Right atrium auricular region (tissue), 2 donors: ENCODE measurements around the gene DIABLO. TPM values are rescaled to one million over a fixed set of nuclear protein-coding genes. Genes with fewer than 3 reads are reported as not detected.
A peak's percentile ranks its signal among the peaks of the same experiment; 100 is the strongest.

Experiments used
- DNase-seq: peaks from one replicate; pipeline ENCODE4 v3.0.0-alpha.2; 2019; ENCODE audit warnings: low spot score
- H3K27ac ChIP-seq, 2 donors: fragments of 200-600 bp; sonication (generic); 1 replicate in 1 of 2; 2 replicates in 1 of 2; pipeline ENCODE4 v1.5.1; 2016 to 2019
- H3K27me3 ChIP-seq, 2 donors: fragments of 200-600 bp; sonication (generic); one replicate each; pipeline versions ENCODE4 v1.5.1 to v1.6.0; 2017 to 2019
- H3K36me3 ChIP-seq: fragments of 200-600 bp; sonication (generic); one replicate; pipeline ENCODE4 v1.5.1; 2016
- H3K4me1 ChIP-seq, 2 donors: fragments of 200-600 bp; sonication (generic); one replicate each; pipeline versions ENCODE4 v1.5.1 to v1.6.0; 2017 to 2019
- H3K4me3 ChIP-seq, 2 donors: fragments of 200-600 bp; sonication (generic); 1 replicate in 1 of 2; 2 replicates in 1 of 2; pipeline ENCODE4 v1.5.1; 2017 to 2019; ENCODE audit warnings: mild to moderate bottlenecking in 1 of 2, moderate library complexity in 1 of 2
- H3K9me3 ChIP-seq, 2 donors: fragments of 200-600 bp; sonication (generic); one replicate each; pipeline ENCODE4 v1.5.1; 2019
- CTCF ChIP-seq, 2 donors: fragments of 200-600 bp; sonication (generic); IDR thresholded peaks; one replicate each; pipeline ENCODE4 v1.5.1; 2019; ENCODE audit warnings: antibody characterized with exemption in 2 of 2
- total RNA-seq, 2 donors: library from RNA; depleted of rRNA; stranded (reverse); fragments of >200 nt; gene quantifications; one replicate each; pipeline ENCODE4 v1.1.0, GENCODE V29; 2016

DIABLO gene
- total RNA-seq, 2 donors from 2014 or later: 36.9 to 55.0 TPM

- Histone ChIP-seq H3K4me1 (peaks cover 0 to 7% of the 10 kb centered on the region in 2 donors), H3K36me3 (no peaks in the 10 kb centered on the region), H3K9me3 (no peaks in the 10 kb centered on the region), H3K4me3 (no peak overlapping the region), H3K27me3 (no peaks in the 10 kb centered on the region), H3K27ac (no peak overlapping the region)
- no peak for DNase-seq
- no peak for TF ChIP-seq CTCF (IDR thresholded peaks at IDR 0.05)
Observed at GRCh38 chr12:122187466-122187865, 38.4 kb downstream of the DIABLO start.

GRCh38 chr12:122185494-122186082, 40.3 kb downstream of the DIABLO start:
- TF ChIP-seq CTCF (IDR thresholded peaks at IDR 0.05): no peak
- Histone ChIP-seq H3K27me3 (no peaks in the 10 kb centered on the region), H3K4me1 (peaks cover 0 to 7% of the 10 kb centered on the region in 2 donors), H3K36me3 (no peaks in the 10 kb centered on the region), H3K9me3 (no peaks in the 10 kb centered on the region), H3K4me3 (no peak overlapping the region), H3K27ac (no peak overlapping the region)
- no peak for DNase-seq

GRCh38 chr12:122185079-122185478, 40.8 kb downstream of the DIABLO start:
- no peaks in the 10 kb centered on the region for H3K9me3 ChIP-seq
- DNase-seq: no peak
- H3K27ac ChIP-seq: no peak overlapping the region
- no peaks in the 10 kb centered on the region for H3K36me3 ChIP-seq
- no peak for TF ChIP-seq CTCF (IDR thresholded peaks at IDR 0.05)
- H3K4me3 ChIP-seq: no peak overlapping the region
- no peaks in the 10 kb centered on the region for H3K27me3 ChIP-seq
- H3K4me1 ChIP-seq: peaks cover 0 to 7% of the 10 kb centered on the region in 2 donors

- TF ChIP-seq CTCF (IDR thresholded peaks at IDR 0.05): no peak
- Histone ChIP-seq H3K9me3 (no peaks in the 10 kb centered on the region), H3K27me3 (no peaks in the 10 kb centered on the region), H3K4me1 (peaks cover 0 to 7% of the 10 kb centered on the region in 2 donors), H3K27ac (no peak overlapping the region), H3K36me3 (no peaks in the 10 kb centered on the region), H3K4me3 (no peak overlapping the region)
- no peak for DNase-seq
Observed at GRCh38 chr12:122184517-122184916, 41.3 kb downstream of the DIABLO start.

GRCh38 chr12:122183588-122183940, 42.3 kb downstream of the DIABLO start:
- H3K36me3 ChIP-seq: no peaks in the 10 kb centered on the region

More at GRCh38 chr12:122183588-122183940, 42.3 kb downstream of the DIABLO start:
- H3K27me3 ChIP-seq: no peaks in the 10 kb centered on the region
- TF ChIP-seq CTCF (IDR thresholded peaks at IDR 0.05): no peak
- H3K9me3 ChIP-seq: no peaks in the 10 kb centered on the region
- DNase-seq: no peak
- no peak overlapping the region for H3K27ac ChIP-seq
- H3K4me1 ChIP-seq: peaks cover 0 to 7% of the 10 kb centered on the region in 2 donors
- H3K4me3 ChIP-seq: peak overlapping the region in 1 of 2 donors; percentile 57
